ENCODE results near the gene AHRR. TPM values are rescaled to one million over a fixed set of nuclear protein-coding genes. Genes with fewer than 3 reads are reported as not detected.
"Not testable (repeated sequence)": the region's sequence is repeated elsewhere in the genome, so short reads cannot be mapped to it uniquely, and the experiment has no call there.

The AHRR gene
- total RNA-seq, 2 donors from 2014 or later, result 1.9 to 2.1 TPM

DNA sequence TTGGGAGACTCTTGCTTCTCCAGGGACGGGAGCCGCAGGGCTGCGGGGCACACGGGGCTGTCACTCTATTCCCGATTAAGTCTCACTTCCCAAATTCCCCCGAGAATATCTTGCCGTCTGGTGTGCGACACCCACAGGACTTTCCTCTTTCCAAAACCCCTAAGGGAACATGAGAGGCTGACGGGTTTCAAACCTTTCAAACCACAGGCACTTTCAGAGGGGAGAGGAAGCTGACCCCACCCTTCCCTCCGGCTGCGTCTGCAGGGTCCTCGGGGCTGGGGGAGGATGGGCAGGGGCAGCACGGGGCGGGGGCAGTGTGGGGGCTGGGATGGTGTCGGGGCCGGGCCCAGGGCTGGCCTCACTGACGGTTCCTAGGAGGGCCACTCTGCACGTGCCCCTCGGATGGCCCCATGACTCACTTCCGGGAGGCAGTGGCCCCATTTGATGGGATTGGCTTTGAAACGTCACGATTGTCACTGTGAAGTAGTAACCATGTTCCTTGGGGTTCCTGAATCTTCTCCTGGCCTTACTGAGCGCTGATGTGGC lies 164.5 kb downstream of the AHRR start:
- Histone ChIP-seq H3K27ac (no peak overlapping the region), H3K9ac (ENCODE audit: low read depth in 2 of 2, low read length in 2 of 2) (no peak overlapping the region), H3K9me3 (no peaks in the 10 kb centered on the region), H3K27me3 (peaks cover 23% of the 10 kb centered on the region), H3K4me1 (no peaks in the 10 kb centered on the region), H3K36me3 (no peaks in the 10 kb centered on the region), H3K4me3 (no peak overlapping the region)
- intact Hi-C loops (cut with DNase I), result no loop called here
- DNase-seq, result no peak
- TF ChIP-seq, protein P1, sequence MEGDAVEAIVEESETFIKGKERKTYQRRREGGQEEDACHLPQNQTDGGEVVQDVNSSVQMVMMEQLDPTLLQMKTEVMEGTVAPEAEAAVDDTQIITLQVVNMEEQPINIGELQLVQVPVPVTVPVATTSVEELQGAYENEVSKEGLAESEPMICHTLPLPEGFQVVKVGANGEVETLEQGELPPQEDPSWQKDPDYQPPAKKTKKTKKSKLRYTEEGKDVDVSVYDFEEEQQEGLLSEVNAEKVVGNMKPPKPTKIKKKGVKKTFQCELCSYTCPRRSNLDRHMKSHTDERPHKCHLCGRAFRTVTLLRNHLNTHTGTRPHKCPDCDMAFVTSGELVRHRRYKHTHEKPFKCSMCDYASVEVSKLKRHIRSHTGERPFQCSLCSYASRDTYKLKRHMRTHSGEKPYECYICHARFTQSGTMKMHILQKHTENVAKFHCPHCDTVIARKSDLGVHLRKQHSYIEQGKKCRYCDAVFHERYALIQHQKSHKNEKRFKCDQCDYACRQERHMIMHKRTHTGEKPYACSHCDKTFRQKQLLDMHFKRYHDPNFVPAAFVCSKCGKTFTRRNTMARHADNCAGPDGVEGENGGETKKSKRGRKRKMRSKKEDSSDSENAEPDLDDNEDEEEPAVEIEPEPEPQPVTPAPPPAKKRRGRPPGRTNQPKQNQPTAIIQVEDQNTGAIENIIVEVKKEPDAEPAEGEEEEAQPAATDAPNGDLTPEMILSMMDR (IDR thresholded peaks at IDR 0.05), result no peak

DNA sequence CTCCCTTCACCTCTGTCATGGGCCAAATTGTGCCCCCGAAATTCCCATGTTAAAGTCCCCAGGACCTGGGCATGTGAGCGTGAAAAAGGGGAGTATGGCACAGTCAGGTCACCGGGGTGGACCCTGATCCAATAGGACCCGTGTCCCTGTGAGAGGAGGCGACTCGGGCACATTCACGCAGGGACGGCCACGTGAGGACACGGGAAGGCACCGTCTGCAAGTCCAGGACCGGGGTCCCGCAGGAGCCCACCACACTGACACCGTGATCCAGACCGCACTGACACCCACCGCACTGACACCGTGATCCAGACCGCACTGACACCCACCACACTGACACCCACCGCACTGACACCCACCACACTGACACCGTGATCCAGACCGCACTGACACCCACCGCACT lies 165.1 kb downstream of the AHRR start:
- H3K9me3 ChIP-seq; H3K9ac ChIP-seq (ENCODE audit: low read depth in 2 of 2, low read length in 2 of 2); DNase-seq; intact Hi-C loops (cut with DNase I); H3K36me3 ChIP-seq; H3K27ac ChIP-seq; H3K4me3 ChIP-seq; H3K4me1 ChIP-seq: not testable (repeated sequence)
- peaks cover 18% of the 10 kb centered on the region for H3K27me3 ChIP-seq

Other genes starting within 250 kb of the AHRR start
- under 1 TPM; 0.05 to 0.17 TPM for gene PLEKHG4B, start 229.5 kb upstream of the AHRR start, total RNA-seq
- not detected for gene LRRC14B, start 130.2 kb upstream of the AHRR start, total RNA-seq
- gene CCDC127, start 103.6 kb upstream of the AHRR start, total RNA-seq, result 1 to 10 TPM; 3.5 to 5.3 TPM
- 100 to 1,000 TPM; 285 to 414 TPM for gene SDHA, start 103.4 kb upstream of the AHRR start, total RNA-seq
- 100 to 1,000 TPM; 111 to 142 TPM for gene PDCD6, start 50.1 kb upstream of the AHRR start, total RNA-seq
- 10 to 100 TPM; 52.0 to 58.7 TPM for gene EXOC3, start 121.5 kb downstream of the AHRR start, total RNA-seq
- gene SLC9A3, start 202.7 kb downstream of the AHRR start, total RNA-seq, result 10 to 100 TPM; 70.0 to 78.8 TPM

All from colonic mucosa (tissue), 4 donors.